Neuronal stem cell (in vitro differentiated cells): ENCODE data around the gene AKAP8L.

Experiments used
- DNase-seq: peaks from one replicate; pipeline ENCODE4 v3.0.0-alpha.2; 2013; ENCODE audit warnings: low spot score
- H2AFZ ChIP-seq: one replicate; pipeline ENCODE4 v1.6.1; 2013; ENCODE audit warnings: mild to moderate bottlenecking, low read length, inconsistent platforms
- H2AK5ac ChIP-seq: 2 replicates; pipeline ENCODE4 v1.6.1; 2013; ENCODE audit warnings: low read depth, mild to moderate bottlenecking, inconsistent platforms, low read length, moderate library complexity, mixed read lengths
- H2BK120ac ChIP-seq: 2 replicates; pipeline ENCODE4 v1.6.1; 2013; ENCODE audit warnings: low read depth, mild to moderate bottlenecking, inconsistent platforms, low read length, moderate library complexity, mixed read lengths
- H2BK12ac ChIP-seq: one replicate; pipeline ENCODE4 v1.6.1; 2013; ENCODE audit warnings: low read length, inconsistent platforms
- H2BK15ac ChIP-seq: 2 replicates; pipeline ENCODE4 v1.6.1; 2013; ENCODE audit warnings: mild to moderate bottlenecking, low read length, inconsistent platforms, mixed read lengths
- H2BK5ac ChIP-seq: one replicate; pipeline ENCODE4 v1.6.1; 2013; ENCODE audit warnings: inconsistent platforms, mild to moderate bottlenecking, low read length, moderate library complexity
- H3K14ac ChIP-seq: one replicate; pipeline ENCODE4 v1.6.1; 2013; ENCODE audit warnings: low read length, inconsistent platforms
- H3K18ac ChIP-seq: 2 replicates; pipeline ENCODE4 v1.6.1; 2013; ENCODE audit warnings: low read length, inconsistent platforms
- H3K23ac ChIP-seq: 2 replicates; pipeline ENCODE4 v1.6.1; 2013; ENCODE audit warnings: low read depth, mild to moderate bottlenecking, mixed read lengths, low read length, inconsistent platforms; ENCODE audit not compliant: poor library complexity
- H3K27ac ChIP-seq: replicated peaks from 3 replicates; pipeline ENCODE4 v1.5.1; 2013; ENCODE audit warnings: low read length, inconsistent platforms
- H3K27me3 ChIP-seq, 3 experiments: 2 replicates each; pipeline ENCODE4 v1.6.1; 2013; ENCODE audit warnings: low read length in 3 of 3, mild to moderate bottlenecking in 2 of 3, inconsistent platforms in 1 of 3, low read depth in 1 of 3, mixed read lengths in 1 of 3, moderate library complexity in 1 of 3; ENCODE audit not compliant: control insufficient read depth in 3 of 3, insufficient read depth in 3 of 3
- H3K36me3 ChIP-seq, 2 donors: replicated peaks in 1 of 2; 2 replicates each; pipeline ENCODE4 v1.6.1; 2013; ENCODE audit warnings: low read length in 2 of 2; ENCODE audit not compliant: control insufficient read depth in 2 of 2, insufficient read depth in 2 of 2
- H3K4ac ChIP-seq: 2 replicates; pipeline ENCODE4 v1.6.1; 2013; ENCODE audit warnings: inconsistent platforms, mild to moderate bottlenecking, low read length, moderate library complexity
- H3K4me1 ChIP-seq, 2 donors: 1 replicate in 1 of 2; 2 replicates in 1 of 2; pipeline ENCODE4 v1.6.1; 2013; ENCODE audit warnings: low read length in 2 of 2, low read depth in 1 of 2; ENCODE audit not compliant: control insufficient read depth in 2 of 2, insufficient read depth in 1 of 2
- H3K4me2 ChIP-seq: one replicate; pipeline ENCODE4 v1.6.1; 2013; ENCODE audit warnings: mild to moderate bottlenecking, low read length, inconsistent platforms; ENCODE audit not compliant: insufficient read depth, poor library complexity, severe bottlenecking
- H3K4me3 ChIP-seq, 2 donors: 2 replicates each; pipeline ENCODE4 v1.5.1; 2013; ENCODE audit warnings: low read length in 2 of 2, mild to moderate bottlenecking in 2 of 2, inconsistent platforms in 1 of 2, moderate library complexity in 1 of 2
- H3K79me1 ChIP-seq: one replicate; pipeline ENCODE4 v1.6.1; 2013; ENCODE audit warnings: low read depth, mild to moderate bottlenecking, inconsistent platforms, low read length, moderate library complexity
- H3K9ac ChIP-seq: one replicate; pipeline ENCODE4 v1.6.1; 2013; ENCODE audit warnings: mild to moderate bottlenecking, low read depth, low read length, inconsistent platforms; ENCODE audit not compliant: poor library complexity
- H3K9me3 ChIP-seq, 2 donors: replicated peaks in 1 of 2; 2 replicates each; pipeline versions ENCODE3 to v1.6.1; 2013; ENCODE audit warnings: low read length in 2 of 2, mild to moderate bottlenecking in 2 of 2, inconsistent platforms in 1 of 2, low read depth in 1 of 2, mixed read lengths in 1 of 2, moderate library complexity in 1 of 2; ENCODE audit not compliant: control insufficient read depth in 2 of 2, insufficient read depth in 1 of 2
- H4K8ac ChIP-seq: one replicate; pipeline ENCODE4 v1.6.1; 2013; ENCODE audit warnings: low read depth, mild to moderate bottlenecking, inconsistent platforms, low read length, moderate library complexity
- H4K91ac ChIP-seq: one replicate; pipeline ENCODE4 v1.6.1; 2013; ENCODE audit warnings: low read length, low read depth, mild to moderate bottlenecking, inconsistent platforms; ENCODE audit not compliant: poor library complexity
- whole genome bisulfite sequencing, 2 donors: extraction: QIAGEN DNeasy Blood & Tissue Kit; methylation state at CpG; one replicate each; pipeline ENCODE4 v1.1.7; 2013; ENCODE audit warnings: missing lambda C conversion rate in 2 of 2, mixed read lengths in 1 of 2; ENCODE audit not compliant: insufficient read length in 2 of 2, insufficient replicate concordance in 1 of 2; ENCODE audit errors: extremely low coverage in 2 of 2; 5-methylcytosine and 5-hydroxymethylcytosine counted together

AKAP8L gene

GRCh38 chr19:15390814-15391213 is 28.0 kb downstream of the AKAP8L start:
- Histone ChIP-seq H3K14ac (no peak overlapping the region), H3K36me3 (peaks cover 15 to 74% of the 10 kb centered on the region in 2 donors), H3K4me3 (no peak overlapping the region), H3K9me3 (no peaks in the 10 kb centered on the region), H3K79me1 (peaks cover 10% of the 10 kb centered on the region), H2AFZ (no peak overlapping the region), H4K91ac (no peak overlapping the region), H4K8ac (no peak overlapping the region), H2BK120ac (no peak overlapping the region), H2AK5ac (no peak overlapping the region), H3K23ac (no peak overlapping the region), H3K27ac (no peak overlapping the region), H3K27me3 (no peaks in the 10 kb centered on the region), H2BK15ac (no peak overlapping the region), H3K4ac (no peak overlapping the region), H3K9ac (no peak overlapping the region), H3K4me1 (no peaks in the 10 kb centered on the region), H3K18ac (no peak overlapping the region), H2BK12ac (no peak overlapping the region), H2BK5ac (no peak overlapping the region), H3K4me2 (no peak overlapping the region)
- no peak for DNase-seq
- no CpG with 5 or more reads among the region's 2 CpGs for WGBS, 2 donors

- Histone ChIP-seq H2BK5ac (no peak overlapping the region), H2BK15ac (no peak overlapping the region), H4K8ac (no peak overlapping the region), H2AK5ac (no peak overlapping the region), H3K36me3 (peaks cover 5 to 35% of the 10 kb centered on the region in 2 donors), H2AFZ (no peak overlapping the region), H3K14ac (no peak overlapping the region), H3K23ac (no peak overlapping the region), H4K91ac (no peak overlapping the region), H3K9ac (no peak overlapping the region), H3K9me3 (no peaks in the 10 kb centered on the region), H3K4me2 (no peak overlapping the region), H3K79me1 (peaks cover 12% of the 10 kb centered on the region), H3K27ac (no peak overlapping the region), H3K4me1 (peaks cover 2 to 9% of the 10 kb centered on the region in 2 donors), H2BK120ac (no peak overlapping the region), H3K4ac (no peak overlapping the region), H3K27me3 (no peaks in the 10 kb centered on the region), H3K4me3 (no peak overlapping the region), H3K18ac (no peak overlapping the region), H2BK12ac (no peak overlapping the region)
- no CpG with 5 or more reads among the region's 6 CpGs for WGBS, 2 donors
- no peak for DNase-seq
Measured at GRCh38 chr19:15381864-15382263, 36.9 kb downstream of the AKAP8L start.

- H2BK12ac ChIP-seq = no peak overlapping the region
- no peak overlapping the region for H2AFZ ChIP-seq
- H3K9me3 ChIP-seq = no peaks in the 10 kb centered on the region
- H2AK5ac ChIP-seq = no peak overlapping the region
- WGBS, 2 donors = no CpG with 5 or more reads among the region's 2 CpGs
- H3K36me3 ChIP-seq = peaks cover 4 to 32% of the 10 kb centered on the region in 2 donors
- H3K4me3 ChIP-seq = no peak overlapping the region
- H3K27ac ChIP-seq = no peak overlapping the region
- no peak overlapping the region for H4K91ac ChIP-seq
- no peak overlapping the region for H2BK120ac ChIP-seq
- H3K14ac ChIP-seq = no peak overlapping the region
- H3K27me3 ChIP-seq = no peaks in the 10 kb centered on the region
- H2BK15ac ChIP-seq = no peak overlapping the region
- H3K4me1 ChIP-seq = peaks cover 2 to 9% of the 10 kb centered on the region in 2 donors
- DNase-seq = no peak
- H3K23ac ChIP-seq = no peak overlapping the region
- no peak overlapping the region for H3K9ac ChIP-seq
- H3K79me1 ChIP-seq = peaks cover 11% of the 10 kb centered on the region
- H2BK5ac ChIP-seq = no peak overlapping the region
- H4K8ac ChIP-seq = no peak overlapping the region
- no peak overlapping the region for H3K18ac ChIP-seq
- no peak overlapping the region for H3K4ac ChIP-seq
- H3K4me2 ChIP-seq = no peak overlapping the region
Measured at GRCh38 chr19:15381429-15381828, 37.4 kb downstream of the AKAP8L start.

GRCh38 chr19:15379999-15380647 is 38.7 kb downstream of the AKAP8L start:
- peak overlapping the region; percentile 99 for H3K23ac ChIP-seq
- no peak overlapping the region for H4K91ac ChIP-seq
- H3K4me2 ChIP-seq = peak overlapping the region; percentile 67
- WGBS, 2 donors = no CpG with 5 or more reads among the region's 56 CpGs
- peaks cover 2 to 35% of the 10 kb centered on the region in 2 donors for H3K36me3 ChIP-seq
- no peak overlapping the region for H2AK5ac ChIP-seq
- peaks cover 2 to 9% of the 10 kb centered on the region in 2 donors for H3K4me1 ChIP-seq
- H2BK120ac ChIP-seq = no peak overlapping the region
- peak overlapping the region; percentile 82 for H4K8ac ChIP-seq
- H3K18ac ChIP-seq = peak overlapping the region; percentile 91
- peak overlapping the region; percentile 66 for H2BK5ac ChIP-seq
- H3K27ac ChIP-seq = peak overlapping the region; percentile 93
- peak overlapping the region; percentile 44 to 88 for H3K4me3 ChIP-seq
- DNase-seq = no peak
- no peak overlapping the region for H2BK12ac ChIP-seq
- H3K14ac ChIP-seq = peak overlapping the region; percentile 82
- H3K4ac ChIP-seq = no peak overlapping the region
- peak overlapping the region; percentile 93 for H3K9ac ChIP-seq
- no peaks in the 10 kb centered on the region for H3K27me3 ChIP-seq
- peaks cover 11% of the 10 kb centered on the region for H3K79me1 ChIP-seq
- no peaks in the 10 kb centered on the region for H3K9me3 ChIP-seq
- no peak overlapping the region for H2BK15ac ChIP-seq
- H2AFZ ChIP-seq = peak overlapping the region; percentile 90
